ENCODE data around the gene REC8. TPM values are rescaled to one million over a fixed set of nuclear protein-coding genes. Genes with fewer than 3 reads are reported as not detected.

Gene REC8
- total and polyA plus RNA-seq, 11 donors, result 0.32 to 25.3 (median 4.4) TPM

GRCh38 chr14:24179961-24180796 is 8.3 kb downstream of the REC8 start:
- ATAC-seq, result peak; percentile 45 to 72 (median 64)
- 59 to 82% (median 71%) methylated on average over 18 of the region's 18 CpGs for WGBS, 4 donors
- TF ChIP-seq POLR2A (IDR thresholded peaks at IDR 0.05) (no peak), CTCF (IDR thresholded peaks at IDR 0.05) (no peak)
- Histone ChIP-seq H3K27me3 (no peaks in the 10 kb centered on the region), H3K27ac (peak overlapping the region; percentile 45 to 86 (median 68)), H3K9me3 (no peaks in the 10 kb centered on the region), H3K4me3 (no peak overlapping the region), H3K36me3 (peaks cover 4 to 98% (median 78%) of the 10 kb centered on the region in 9 donors), H3K4me1 (peaks cover 0 to 17% (median 9%) of the 10 kb centered on the region in 12 donors)
- intact Hi-C loops (cut with DNase I), result no loop called here
- DNase-seq, result peak in 2 of 5 donors; percentile 17 to 64

DNA sequence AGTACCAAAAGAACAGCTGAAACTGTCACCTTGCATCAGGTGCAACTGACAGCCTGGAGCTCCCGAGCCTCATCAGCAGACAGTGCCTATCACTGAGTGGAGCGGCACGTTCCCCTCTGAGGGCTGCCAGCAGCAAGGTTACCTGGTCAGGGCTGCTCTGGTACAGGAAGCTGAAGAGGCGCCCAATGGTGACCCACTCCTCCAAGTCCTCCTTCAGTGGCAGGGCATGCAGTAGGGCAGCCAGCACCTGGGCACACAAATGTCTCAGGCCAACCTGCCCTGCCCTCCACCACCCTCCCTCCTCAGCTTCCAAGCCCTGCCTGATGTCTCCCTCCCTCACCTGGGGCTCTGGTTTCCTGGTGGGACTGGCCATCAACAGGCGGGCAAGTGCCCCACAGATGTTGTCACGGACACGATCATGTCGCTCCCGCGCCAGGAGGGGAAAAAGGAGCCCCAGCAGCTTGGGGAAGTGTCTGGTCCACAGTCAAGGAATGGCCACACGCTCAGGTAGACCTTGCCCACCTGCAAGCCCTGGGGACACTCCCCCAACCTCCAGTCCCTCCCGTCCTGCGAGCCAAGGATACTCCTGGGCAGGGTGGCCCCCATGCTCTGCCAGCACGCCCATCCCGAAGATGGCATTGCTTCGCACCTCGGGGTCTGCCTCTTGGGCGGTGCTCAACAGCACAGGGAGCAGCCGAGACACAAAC is 9.6 kb downstream of the REC8 start:
- H3K36me3 ChIP-seq, result peaks cover 4 to 100% (median 84%) of the 10 kb centered on the region in 9 donors
- no peak overlapping the region for H3K4me3 ChIP-seq
- peak in 1 of 5 donors; percentile 13 for DNase-seq
- TF ChIP-seq POLR2A (IDR thresholded peaks at IDR 0.05), result no peak
- no peak for TF ChIP-seq CTCF (IDR thresholded peaks at IDR 0.05)
- H3K27me3 ChIP-seq, result no peaks in the 10 kb centered on the region
- ATAC-seq, result no peak
- intact Hi-C loops (cut with DNase I), result no loop called here
- WGBS, 4 donors, result 81 to 94% (median 89%) methylated on average over 9 to 19 of the region's 19 CpGs
- peaks cover 0 to 17% (median 9%) of the 10 kb centered on the region in 12 donors for H3K4me1 ChIP-seq
- H3K9me3 ChIP-seq, result no peaks in the 10 kb centered on the region
- H3K27ac ChIP-seq, result no peak overlapping the region

DNA sequence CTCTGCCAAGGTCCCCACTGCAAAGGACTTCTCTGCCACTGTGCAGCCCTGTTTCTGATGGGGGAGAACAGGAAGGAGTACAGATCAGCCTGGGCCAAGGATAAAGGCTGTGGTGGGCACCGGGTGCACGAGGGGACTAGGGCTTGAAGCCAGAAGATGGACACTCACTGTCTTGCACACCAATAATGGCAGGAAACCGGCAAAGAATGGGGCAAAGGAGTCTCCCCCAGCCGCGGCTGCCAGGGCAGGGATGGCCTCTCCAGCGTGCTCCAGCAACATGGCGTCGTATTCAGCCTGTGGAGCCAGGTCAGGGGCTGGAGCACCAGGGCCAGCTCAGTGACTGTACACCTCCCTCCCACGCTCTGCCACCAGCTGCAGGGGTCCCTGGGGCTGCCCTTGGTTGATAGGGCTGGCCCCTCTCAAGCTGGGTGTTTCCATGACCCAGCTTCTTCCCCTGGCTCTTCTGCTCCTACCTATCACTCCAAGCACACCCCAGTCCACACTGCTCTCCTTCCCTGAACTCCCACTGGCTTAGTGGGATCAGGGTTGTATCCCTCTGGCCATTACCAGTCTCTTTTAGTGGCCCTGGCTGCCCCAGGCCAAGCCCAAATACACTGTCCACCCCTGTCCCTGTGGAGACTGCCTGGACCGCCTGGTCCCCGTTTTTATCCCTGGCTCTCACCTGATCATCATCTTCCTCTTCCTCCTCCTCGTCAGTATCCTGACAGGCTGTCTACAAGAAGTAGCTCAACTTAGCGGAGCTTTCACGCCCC is 10.4 kb downstream of the REC8 start:
- Histone ChIP-seq H3K27ac (no peak overlapping the region), H3K27me3 (no peaks in the 10 kb centered on the region), H3K4me3 (no peak overlapping the region), H3K36me3 (peaks cover 4 to 98% (median 81%) of the 10 kb centered on the region in 9 donors), H3K9me3 (no peaks in the 10 kb centered on the region), H3K4me1 (peaks cover 0 to 18% (median 9%) of the 10 kb centered on the region in 12 donors)
- no peak for ATAC-seq
- DNase-seq, result no peak
- WGBS, 4 donors, result 85 to 89% (median 87%) methylated on average over 12 to 14 of the region's 14 CpGs
- TF ChIP-seq POLR2A (IDR thresholded peaks at IDR 0.05) (no peak), CTCF (IDR thresholded peaks at IDR 0.05) (no peak)
- intact Hi-C loops (cut with DNase I), result no loop called here

Data from heart left ventricle (tissue), 16 donors.